ENCODE measurements around the gene PRKG1. TPM values are rescaled to one million over a fixed set of nuclear protein-coding genes. Genes with fewer than 3 reads are reported as not detected.
"Not testable (repeated sequence)": the region's sequence is repeated elsewhere in the genome, so short reads cannot be mapped to it uniquely, and the experiment has no call there.

Gene PRKG1
- polyA plus RNA-seq, 1 donor = 12.0 TPM

- Histone ChIP-seq H3K4me3 (ENCODE audit: low read length) (no peak overlapping the region), H3K27ac (ENCODE audit: low read length) (no peak overlapping the region), H3K4me1 (ENCODE audit: control insufficient read depth, insufficient read depth, low read length) (peaks cover 3% of the 10 kb centered on the region), H3K9me3 (ENCODE audit: control insufficient read depth, low read depth, low read length) (no peaks in the 10 kb centered on the region), H3K36me3 (ENCODE audit: control insufficient read depth, insufficient read depth, low read length) (no peaks in the 10 kb centered on the region), H3K27me3 (ENCODE audit: control insufficient read depth, insufficient read depth, low read length) (no peaks in the 10 kb centered on the region)
- DNase-seq = no peak
- no CpG with 5 or more reads among the region's 2 CpGs for WGBS (ENCODE audit: insufficient coverage, low lambda C conversion rate)
Measured at GRCh38 chr10:52228556-52228955, 1154.3 kb downstream of the PRKG1 start.

DNA sequence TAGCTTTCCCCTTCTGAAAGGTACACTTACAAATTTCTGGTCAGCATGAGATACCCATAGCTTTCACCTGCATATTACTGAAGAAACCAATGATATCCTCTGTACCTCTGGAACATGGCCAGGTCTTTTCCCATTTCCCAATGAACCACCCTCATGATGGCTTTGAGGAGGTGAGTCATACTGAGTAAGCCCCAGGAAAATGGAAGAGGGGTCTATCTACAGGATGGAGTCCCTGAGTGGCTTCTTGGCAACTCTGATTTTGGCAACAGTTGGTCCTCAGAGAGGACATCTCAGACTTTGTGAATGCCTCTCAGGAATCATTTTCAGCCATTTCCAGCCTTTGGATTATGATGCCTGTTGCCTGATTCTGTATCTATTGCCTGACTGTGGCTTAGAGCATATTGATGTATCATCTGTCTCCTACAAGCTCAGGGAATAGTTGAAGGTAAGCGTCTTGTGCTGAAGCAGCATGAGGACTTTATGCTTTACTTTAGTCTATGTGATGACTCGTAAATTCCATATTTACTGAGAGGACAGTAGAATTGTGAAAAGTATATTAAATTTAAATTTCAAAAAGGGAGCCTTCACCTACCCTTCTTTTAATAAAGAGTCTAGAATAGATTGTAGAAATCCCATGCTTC lies 1155.1 kb downstream of the PRKG1 start:
- WGBS (ENCODE audit: insufficient coverage, low lambda C conversion rate) = no CpG with 5 or more reads among the region's 2 CpGs
- no peak overlapping the region for H3K27ac ChIP-seq (ENCODE audit: low read length)
- no peak overlapping the region for H3K4me3 ChIP-seq (ENCODE audit: low read length)
- no peaks in the 10 kb centered on the region for H3K9me3 ChIP-seq (ENCODE audit: control insufficient read depth, low read depth, low read length)
- DNase-seq = no peak
- H3K4me1 ChIP-seq (ENCODE audit: control insufficient read depth, insufficient read depth, low read length) = peaks cover 3% of the 10 kb centered on the region
- no peaks in the 10 kb centered on the region for H3K27me3 ChIP-seq (ENCODE audit: control insufficient read depth, insufficient read depth, low read length)
- H3K36me3 ChIP-seq (ENCODE audit: control insufficient read depth, insufficient read depth, low read length) = no peaks in the 10 kb centered on the region

GRCh38 chr10:52232561-52233350 lies 1158.5 kb downstream of the PRKG1 start:
- Histone ChIP-seq H3K36me3 (ENCODE audit: control insufficient read depth, insufficient read depth, low read length) (no peaks in the 10 kb centered on the region), H3K27me3 (ENCODE audit: control insufficient read depth, insufficient read depth, low read length) (no peaks in the 10 kb centered on the region), H3K9me3 (ENCODE audit: control insufficient read depth, low read depth, low read length) (no peaks in the 10 kb centered on the region), H3K4me1 (ENCODE audit: control insufficient read depth, insufficient read depth, low read length) (peaks cover 3% of the 10 kb centered on the region), H3K27ac (ENCODE audit: low read length) (peak overlapping the region; percentile 10), H3K4me3 (ENCODE audit: low read length) (peak overlapping the region; percentile 27)
- WGBS (ENCODE audit: insufficient coverage, low lambda C conversion rate) = 63% methylated on average over 1 of the region's 4 CpGs
- peak; percentile 9 to 34 for DNase-seq

DNA sequence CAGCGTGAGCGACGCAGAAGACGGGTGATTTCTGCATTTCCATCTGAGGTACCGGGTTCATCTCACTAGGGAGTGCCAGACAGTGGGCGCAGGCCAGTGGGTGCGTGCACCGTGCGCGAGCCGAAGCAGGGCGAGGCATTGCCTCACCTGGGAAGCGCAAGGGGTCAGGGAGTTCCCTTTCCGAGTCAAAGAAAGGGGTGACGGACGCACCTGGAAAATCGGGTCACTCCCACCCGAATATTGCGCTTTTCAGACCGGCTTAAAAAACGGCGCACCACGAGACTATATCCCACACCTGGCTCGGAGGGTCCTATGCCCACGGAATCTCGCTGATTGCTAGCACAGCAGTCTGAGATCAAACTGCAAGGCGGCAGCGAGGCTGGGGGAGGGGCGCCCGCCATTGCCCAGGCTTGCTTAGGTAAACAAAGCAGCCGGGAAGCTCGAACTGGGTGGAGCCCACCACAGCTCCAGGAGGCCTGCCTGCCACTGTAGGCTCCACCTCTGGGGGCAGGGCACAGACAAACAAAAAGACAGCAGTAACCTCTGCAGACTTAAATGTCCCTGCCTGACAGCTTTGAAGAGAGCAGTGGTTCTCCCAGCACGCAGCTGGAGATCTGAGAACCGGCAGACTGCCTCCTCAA lies 1159.2 kb downstream of the PRKG1 start:
- DNase-seq; H3K4me1 ChIP-seq (ENCODE audit: control insufficient read depth, insufficient read depth, low read length); H3K9me3 ChIP-seq (ENCODE audit: control insufficient read depth, low read depth, low read length); H3K27me3 ChIP-seq (ENCODE audit: control insufficient read depth, insufficient read depth, low read length); H3K36me3 ChIP-seq (ENCODE audit: control insufficient read depth, insufficient read depth, low read length); H3K27ac ChIP-seq (ENCODE audit: low read length): not testable (repeated sequence)
- WGBS (ENCODE audit: insufficient coverage, low lambda C conversion rate) = no CpG with 5 or more reads among the region's 34 CpGs
- H3K4me3 ChIP-seq (ENCODE audit: low read length) = peak overlapping the region; percentile 27

DNA sequence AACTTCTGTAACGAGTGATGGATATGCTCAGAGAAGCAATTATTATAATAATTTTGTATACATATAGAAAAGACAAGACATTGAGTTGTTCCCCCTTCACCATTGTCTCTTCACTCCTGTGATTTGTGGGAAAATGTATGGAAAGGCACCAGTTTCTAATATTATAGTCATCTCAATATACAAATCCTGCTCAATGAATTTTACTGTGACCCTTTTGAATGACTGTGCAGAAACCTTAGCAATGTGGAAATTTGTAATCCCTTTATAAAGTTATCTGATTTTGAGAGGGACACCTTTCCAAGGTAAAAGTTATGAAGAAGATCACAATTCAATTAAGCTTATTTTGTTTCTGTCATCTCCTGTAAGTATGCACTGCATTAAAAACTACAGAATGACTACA lies 1165.5 kb downstream of the PRKG1 start:
- Histone ChIP-seq H3K27ac (ENCODE audit: low read length) (no peak overlapping the region), H3K27me3 (ENCODE audit: control insufficient read depth, insufficient read depth, low read length) (no peaks in the 10 kb centered on the region), H3K9me3 (ENCODE audit: control insufficient read depth, low read depth, low read length) (no peaks in the 10 kb centered on the region), H3K4me1 (ENCODE audit: control insufficient read depth, insufficient read depth, low read length) (no peaks in the 10 kb centered on the region), H3K36me3 (ENCODE audit: control insufficient read depth, insufficient read depth, low read length) (no peaks in the 10 kb centered on the region), H3K4me3 (ENCODE audit: low read length) (no peak overlapping the region)
- no peak for DNase-seq
- WGBS (ENCODE audit: insufficient coverage, low lambda C conversion rate) = no CpG with 5 or more reads among the region's 1 CpG

- no peak overlapping the region for H3K4me3 ChIP-seq (ENCODE audit: low read length)
- DNase-seq = no peak
- H3K27ac ChIP-seq (ENCODE audit: low read length) = no peak overlapping the region
- H3K4me1 ChIP-seq (ENCODE audit: control insufficient read depth, insufficient read depth, low read length) = no peaks in the 10 kb centered on the region
- no peaks in the 10 kb centered on the region for H3K9me3 ChIP-seq (ENCODE audit: control insufficient read depth, low read depth, low read length)
- H3K36me3 ChIP-seq (ENCODE audit: control insufficient read depth, insufficient read depth, low read length) = no peaks in the 10 kb centered on the region
- no CpG with 5 or more reads among the region's 2 CpGs for WGBS (ENCODE audit: insufficient coverage, low lambda C conversion rate)
- no peaks in the 10 kb centered on the region for H3K27me3 ChIP-seq (ENCODE audit: control insufficient read depth, insufficient read depth, low read length)
Measured at GRCh38 chr10:52245547-52245946, 1171.3 kb downstream of the PRKG1 start.

GRCh38 chr10:52247929-52248328 lies 1173.6 kb downstream of the PRKG1 start:
- not testable (repeated sequence) for H3K36me3 ChIP-seq (ENCODE audit: control insufficient read depth, insufficient read depth, low read length); H3K27ac ChIP-seq (ENCODE audit: low read length); H3K4me3 ChIP-seq (ENCODE audit: low read length); H3K27me3 ChIP-seq (ENCODE audit: control insufficient read depth, insufficient read depth, low read length); DNase-seq; H3K4me1 ChIP-seq (ENCODE audit: control insufficient read depth, insufficient read depth, low read length); H3K9me3 ChIP-seq (ENCODE audit: control insufficient read depth, low read depth, low read length)
- WGBS (ENCODE audit: insufficient coverage, low lambda C conversion rate) = no CpG with 5 or more reads among the region's 7 CpGs

GRCh38 chr10:52248697-52249306 lies 1174.5 kb downstream of the PRKG1 start:
- WGBS (ENCODE audit: insufficient coverage, low lambda C conversion rate) = 100% methylated on average over 2 of the region's 4 CpGs
- Histone ChIP-seq H3K9me3 (ENCODE audit: control insufficient read depth, low read depth, low read length) (no peaks in the 10 kb centered on the region), H3K36me3 (ENCODE audit: control insufficient read depth, insufficient read depth, low read length) (no peaks in the 10 kb centered on the region), H3K27ac (ENCODE audit: low read length) (no peak overlapping the region), H3K4me1 (ENCODE audit: control insufficient read depth, insufficient read depth, low read length) (no peaks in the 10 kb centered on the region), H3K27me3 (ENCODE audit: control insufficient read depth, insufficient read depth, low read length) (no peaks in the 10 kb centered on the region), H3K4me3 (ENCODE audit: low read length) (no peak overlapping the region)
- no peak for DNase-seq

- 100% methylated on average over 3 of the region's 6 CpGs for WGBS (ENCODE audit: insufficient coverage, low lambda C conversion rate)
- H3K27ac ChIP-seq (ENCODE audit: low read length) = no peak overlapping the region
- no peak for DNase-seq
- H3K4me1 ChIP-seq (ENCODE audit: control insufficient read depth, insufficient read depth, low read length) = no peaks in the 10 kb centered on the region
- no peak overlapping the region for H3K4me3 ChIP-seq (ENCODE audit: low read length)
- no peaks in the 10 kb centered on the region for H3K9me3 ChIP-seq (ENCODE audit: control insufficient read depth, low read depth, low read length)
- no peaks in the 10 kb centered on the region for H3K36me3 ChIP-seq (ENCODE audit: control insufficient read depth, insufficient read depth, low read length)
- no peaks in the 10 kb centered on the region for H3K27me3 ChIP-seq (ENCODE audit: control insufficient read depth, insufficient read depth, low read length)
Measured at GRCh38 chr10:52249850-52250395, 1175.6 kb downstream of the PRKG1 start.

DNA sequence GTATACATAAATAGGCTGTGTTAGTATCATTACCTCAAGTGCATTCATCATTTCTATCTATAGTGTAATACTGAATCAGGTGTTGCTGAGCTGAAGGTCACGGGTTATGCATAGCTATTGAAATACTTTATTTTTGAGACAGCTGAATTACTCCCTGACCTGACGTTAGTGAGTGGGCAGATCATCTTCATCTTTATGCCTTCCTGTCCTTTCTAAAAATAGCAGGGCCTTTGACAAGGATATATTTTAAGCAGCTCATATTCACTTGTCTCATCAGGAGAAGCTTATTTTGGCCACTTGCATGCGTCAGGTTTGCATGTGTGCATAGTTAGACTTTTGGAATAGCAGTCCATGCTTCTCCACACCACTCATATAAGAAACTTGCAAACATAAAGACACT lies 1176.2 kb downstream of the PRKG1 start:
- no peak for DNase-seq
- WGBS (ENCODE audit: insufficient coverage, low lambda C conversion rate) = 86% methylated on average over 1 of the region's 3 CpGs
- Histone ChIP-seq H3K4me1 (ENCODE audit: control insufficient read depth, insufficient read depth, low read length) (no peaks in the 10 kb centered on the region), H3K9me3 (ENCODE audit: control insufficient read depth, low read depth, low read length) (no peaks in the 10 kb centered on the region), H3K27me3 (ENCODE audit: control insufficient read depth, insufficient read depth, low read length) (no peaks in the 10 kb centered on the region), H3K27ac (ENCODE audit: low read length) (no peak overlapping the region), H3K4me3 (ENCODE audit: low read length) (no peak overlapping the region), H3K36me3 (ENCODE audit: control insufficient read depth, insufficient read depth, low read length) (no peaks in the 10 kb centered on the region)

Data from large intestine (tissue), 3 donors.